PC-9 (cell line): ENCODE measurements around the gene SCGB1C1.

Experiments
- EZH2 ChIP-seq: fragments of 200-600 bp; sonication (generic); IDR thresholded peaks from 2 replicates; pipeline ENCODE4 v1.8.0; 2017; ENCODE audit warnings: antibody characterized with exemption, low read depth
- TF ChIP-seq, protein P1 (sequence below): fragments of 200-600 bp; sonication (generic); conservative IDR thresholded peaks from 2 replicates; pipeline ENCODE4 v1.6.1; 2017; ENCODE audit warnings: mixed run types, antibody characterized with exemption, mild to moderate bottlenecking, moderate library complexity

DNA sequence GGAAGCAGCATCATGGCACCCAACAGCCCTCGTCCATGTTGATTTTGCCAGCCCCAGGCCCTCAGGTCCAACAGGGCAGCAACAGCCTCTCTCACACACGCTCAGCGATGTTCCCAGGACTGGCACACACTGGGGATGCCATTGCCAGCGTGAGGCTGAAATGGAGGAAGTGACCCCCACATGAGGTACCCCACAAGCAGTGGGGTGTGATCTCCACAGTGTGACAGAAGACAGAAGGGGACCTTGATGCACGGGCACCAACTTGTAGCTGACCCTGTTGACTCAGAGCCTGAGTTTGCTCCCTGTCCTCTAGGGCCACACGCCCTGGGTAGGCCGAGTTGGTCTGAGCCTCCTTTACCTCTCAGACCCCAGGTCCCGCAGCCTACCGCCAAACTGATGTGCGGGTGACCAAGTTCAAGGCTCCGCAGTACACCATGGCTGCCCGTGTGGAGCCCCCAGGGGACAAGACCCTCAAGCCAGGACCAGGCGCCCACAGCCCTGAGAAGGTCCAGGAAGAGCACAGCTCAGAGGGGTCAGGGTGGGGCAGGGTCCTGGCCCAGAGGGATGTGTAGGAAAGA lies 6.2 kb downstream of the SCGB1C1 start:
- TF ChIP-seq, protein P1, sequence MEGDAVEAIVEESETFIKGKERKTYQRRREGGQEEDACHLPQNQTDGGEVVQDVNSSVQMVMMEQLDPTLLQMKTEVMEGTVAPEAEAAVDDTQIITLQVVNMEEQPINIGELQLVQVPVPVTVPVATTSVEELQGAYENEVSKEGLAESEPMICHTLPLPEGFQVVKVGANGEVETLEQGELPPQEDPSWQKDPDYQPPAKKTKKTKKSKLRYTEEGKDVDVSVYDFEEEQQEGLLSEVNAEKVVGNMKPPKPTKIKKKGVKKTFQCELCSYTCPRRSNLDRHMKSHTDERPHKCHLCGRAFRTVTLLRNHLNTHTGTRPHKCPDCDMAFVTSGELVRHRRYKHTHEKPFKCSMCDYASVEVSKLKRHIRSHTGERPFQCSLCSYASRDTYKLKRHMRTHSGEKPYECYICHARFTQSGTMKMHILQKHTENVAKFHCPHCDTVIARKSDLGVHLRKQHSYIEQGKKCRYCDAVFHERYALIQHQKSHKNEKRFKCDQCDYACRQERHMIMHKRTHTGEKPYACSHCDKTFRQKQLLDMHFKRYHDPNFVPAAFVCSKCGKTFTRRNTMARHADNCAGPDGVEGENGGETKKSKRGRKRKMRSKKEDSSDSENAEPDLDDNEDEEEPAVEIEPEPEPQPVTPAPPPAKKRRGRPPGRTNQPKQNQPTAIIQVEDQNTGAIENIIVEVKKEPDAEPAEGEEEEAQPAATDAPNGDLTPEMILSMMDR = no peak
- TF ChIP-seq EZH2 = no peak
